GM18861 (cell line): Measurements from ENCODE around the gene ADAM12.

Experiments used
- ATAC-seq: cut with Tn5 transposase; IDR thresholded peaks from one replicate; pipeline ENCODE4 v1.9.1; 2021; ENCODE audit not compliant: unreplicated experiment

The ADAM12 gene

DNA sequence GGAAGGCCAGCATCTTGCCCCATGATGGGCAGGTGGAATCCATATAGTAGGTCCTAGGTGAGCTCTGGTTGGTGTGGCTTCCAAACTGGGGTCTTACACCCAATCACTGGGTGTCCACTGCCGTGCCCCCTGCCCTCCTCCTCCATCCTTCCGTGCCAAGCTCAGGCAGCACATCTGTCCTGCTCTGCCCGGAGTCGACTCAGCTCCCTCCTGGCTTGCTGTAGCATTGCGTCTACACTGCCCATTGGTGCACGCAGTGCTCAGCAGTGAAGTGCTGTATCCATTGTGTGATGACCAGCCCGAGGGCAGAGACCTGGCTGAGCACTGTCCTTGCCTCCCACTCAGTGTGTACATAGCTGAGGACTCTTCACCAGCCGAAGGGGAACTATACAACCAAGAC lies 148.4 kb downstream of the ADAM12 start:
- ATAC-seq: no peak

DNA sequence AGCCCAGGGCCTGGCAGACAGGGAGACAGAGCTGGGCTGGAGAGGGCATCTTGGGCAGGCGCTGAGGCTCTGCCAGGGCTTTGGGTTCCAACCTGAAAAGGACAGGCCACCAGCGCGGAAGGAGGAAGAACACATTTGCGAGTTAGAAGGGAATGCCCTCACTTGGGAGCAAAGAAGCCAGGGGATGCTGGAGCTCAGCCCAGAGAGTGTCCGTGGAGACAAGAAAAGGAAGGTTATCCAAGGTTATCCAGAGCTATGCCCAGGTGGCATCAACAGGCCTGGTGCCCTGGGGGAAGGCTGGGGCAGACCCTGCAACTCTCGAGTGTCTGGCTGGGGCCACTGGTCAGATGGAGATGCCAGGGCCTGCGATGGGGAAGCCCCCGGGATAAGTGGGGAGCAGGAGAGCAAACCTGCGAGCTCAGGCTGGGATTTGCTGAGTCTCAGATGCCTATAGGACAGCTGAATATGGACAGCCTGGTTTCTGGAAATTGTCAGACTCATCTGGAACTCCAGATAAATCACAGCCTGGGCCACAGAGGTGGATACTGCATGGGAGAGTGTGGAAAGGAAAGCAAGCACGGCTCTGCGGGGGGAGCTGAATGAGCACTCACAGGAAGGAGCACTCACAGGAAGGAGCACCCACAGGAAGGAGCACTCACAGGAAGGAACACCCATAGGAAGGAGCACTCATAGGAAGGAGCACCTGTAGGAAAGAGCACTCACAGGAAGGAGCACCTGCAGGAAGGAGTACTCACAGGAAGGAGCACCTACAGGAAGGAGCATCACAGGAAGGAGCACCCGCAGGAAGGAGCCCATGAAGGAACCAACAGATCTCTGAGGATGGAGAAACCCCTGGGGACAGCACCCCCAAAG lies 152.1 kb downstream of the ADAM12 start:
- ATAC-seq: no peak

GRCh38 chr10:126235091-126235978 lies 152.9 kb downstream of the ADAM12 start:
- ATAC-seq: no peak

- no peak for ATAC-seq
Observed at GRCh38 chr10:126234630-126235029, 153.6 kb downstream of the ADAM12 start.

- no peak for ATAC-seq
Observed at GRCh38 chr10:126233182-126234148, 154.8 kb downstream of the ADAM12 start.

GRCh38 chr10:126230587-126230986 lies 157.7 kb downstream of the ADAM12 start:
- ATAC-seq: no peak

DNA sequence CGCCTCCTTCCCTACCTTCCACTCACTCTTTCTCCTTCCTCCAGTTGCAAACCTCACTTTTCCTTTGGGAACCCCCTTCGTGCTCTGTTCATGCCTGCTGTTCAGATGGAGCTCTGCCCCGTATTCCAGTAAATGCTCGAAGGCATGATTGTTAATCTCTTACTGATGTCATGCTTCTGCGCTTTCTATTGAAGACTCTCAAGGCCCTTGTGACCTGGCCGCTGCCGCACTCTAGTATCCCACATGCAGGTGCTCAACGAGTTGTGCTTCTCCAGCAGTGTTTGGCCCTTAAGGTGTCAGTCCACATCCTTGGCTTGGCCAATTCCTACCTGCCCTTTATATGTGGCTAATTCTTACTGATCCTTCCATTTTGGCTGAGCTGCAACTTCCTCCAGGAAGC lies 158.6 kb downstream of the ADAM12 start:
- ATAC-seq: no peak

GRCh38 chr10:126227762-126228134 lies 160.5 kb downstream of the ADAM12 start:
- no peak for ATAC-seq

GRCh38 chr10:126226988-126227761 lies 161.1 kb downstream of the ADAM12 start:
- no peak for ATAC-seq

GRCh38 chr10:126226205-126226604 lies 162.1 kb downstream of the ADAM12 start:
- ATAC-seq: no peak

DNA sequence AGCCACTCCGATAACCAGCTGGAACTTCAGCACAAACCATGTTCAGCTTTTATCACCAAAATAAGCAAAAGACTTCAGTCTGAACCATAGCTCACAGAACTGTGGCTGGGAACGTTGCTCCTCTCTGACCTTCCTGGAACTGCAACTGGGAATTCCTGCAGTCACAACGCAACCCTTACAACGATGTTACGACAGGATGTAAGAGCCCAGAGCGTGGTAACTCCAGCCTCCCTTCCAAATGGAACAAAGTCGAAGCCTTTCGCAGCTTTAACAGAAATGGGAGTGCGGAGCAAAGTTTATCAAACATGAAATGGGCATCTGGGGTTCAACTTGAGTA lies 162.6 kb downstream of the ADAM12 start:
- ATAC-seq: no peak

DNA sequence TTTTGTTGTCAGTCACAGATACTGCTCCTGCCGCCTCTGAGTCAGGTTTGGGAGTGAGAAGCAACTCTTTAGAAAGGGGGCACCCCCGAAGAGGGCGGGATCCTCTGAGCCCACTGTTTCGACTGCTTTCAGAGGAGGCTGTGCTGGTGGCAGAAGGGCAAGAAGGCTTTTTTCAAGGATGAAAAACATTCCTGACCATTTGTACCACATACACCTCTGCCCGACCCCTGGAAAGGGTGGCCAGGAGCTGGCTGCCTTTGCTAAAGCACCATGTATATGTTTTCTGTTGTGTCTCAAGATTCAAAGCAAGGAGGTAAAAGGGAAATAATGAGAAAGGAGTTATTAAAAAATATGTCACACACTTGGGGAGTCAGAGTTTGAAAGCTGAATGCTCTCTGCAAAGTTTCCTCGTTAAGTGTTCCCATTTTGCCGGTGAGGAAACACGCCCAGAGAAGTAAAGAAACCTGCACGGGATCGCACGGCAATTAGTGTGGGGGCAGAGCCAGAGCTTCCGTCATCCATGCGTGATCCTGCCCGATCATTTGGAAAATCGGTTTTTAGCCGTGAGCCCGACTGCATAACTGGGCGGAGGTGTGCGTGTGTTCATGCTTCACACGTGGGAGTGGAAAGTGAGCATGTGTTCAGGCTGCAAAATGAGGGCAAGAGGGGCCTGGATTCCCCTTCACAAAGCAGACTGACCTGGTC lies 163.2 kb downstream of the ADAM12 start:
- ATAC-seq: no peak

DNA sequence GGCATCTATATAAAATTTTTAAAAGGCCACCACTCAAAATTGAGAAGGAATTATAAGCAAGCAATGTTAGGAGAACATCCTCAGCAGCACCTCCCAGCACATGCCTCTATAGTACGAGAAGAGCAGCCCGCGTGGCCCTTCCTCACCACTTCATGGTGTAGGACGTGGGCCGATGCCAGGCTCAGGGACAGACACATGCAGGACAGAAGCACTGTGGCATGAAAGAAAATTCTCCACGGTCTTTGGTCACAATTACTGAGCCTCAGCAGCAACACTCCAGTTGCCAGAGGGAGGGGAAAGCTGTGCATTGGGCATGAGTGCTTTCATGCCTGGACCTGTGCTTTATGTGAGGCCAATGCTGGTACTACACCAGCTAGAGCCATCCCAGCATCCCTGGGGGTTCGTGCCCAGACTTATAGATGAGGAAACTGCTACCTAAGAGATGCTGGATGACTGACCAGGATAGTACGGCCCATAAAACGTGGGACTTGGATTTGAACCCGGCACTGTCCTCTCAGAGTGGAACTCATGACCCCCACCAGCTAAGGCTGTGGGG lies 164.7 kb downstream of the ADAM12 start:
- ATAC-seq: no peak

GRCh38 chr10:126222736-126223511 lies 165.4 kb downstream of the ADAM12 start:
- no peak for ATAC-seq

DNA sequence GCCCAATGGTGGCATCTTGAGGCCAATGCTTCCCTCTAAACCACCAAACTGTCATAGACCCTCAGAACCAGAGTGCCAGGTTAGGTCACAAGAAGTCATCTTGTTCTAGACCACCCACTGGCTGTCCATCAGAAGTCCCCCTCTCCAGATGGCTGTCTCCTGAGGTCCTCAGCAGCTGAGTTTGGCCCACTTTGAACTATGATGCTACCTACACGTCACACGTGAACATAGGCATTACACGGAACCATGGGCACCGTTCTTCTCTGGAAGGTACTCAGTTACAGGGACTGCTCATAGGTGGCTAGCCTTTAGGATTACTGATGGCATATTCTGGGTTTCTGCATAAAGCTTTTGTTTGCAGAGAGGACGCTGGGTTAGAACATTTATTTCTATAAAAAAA lies 166.4 kb downstream of the ADAM12 start:
- ATAC-seq: no peak

DNA sequence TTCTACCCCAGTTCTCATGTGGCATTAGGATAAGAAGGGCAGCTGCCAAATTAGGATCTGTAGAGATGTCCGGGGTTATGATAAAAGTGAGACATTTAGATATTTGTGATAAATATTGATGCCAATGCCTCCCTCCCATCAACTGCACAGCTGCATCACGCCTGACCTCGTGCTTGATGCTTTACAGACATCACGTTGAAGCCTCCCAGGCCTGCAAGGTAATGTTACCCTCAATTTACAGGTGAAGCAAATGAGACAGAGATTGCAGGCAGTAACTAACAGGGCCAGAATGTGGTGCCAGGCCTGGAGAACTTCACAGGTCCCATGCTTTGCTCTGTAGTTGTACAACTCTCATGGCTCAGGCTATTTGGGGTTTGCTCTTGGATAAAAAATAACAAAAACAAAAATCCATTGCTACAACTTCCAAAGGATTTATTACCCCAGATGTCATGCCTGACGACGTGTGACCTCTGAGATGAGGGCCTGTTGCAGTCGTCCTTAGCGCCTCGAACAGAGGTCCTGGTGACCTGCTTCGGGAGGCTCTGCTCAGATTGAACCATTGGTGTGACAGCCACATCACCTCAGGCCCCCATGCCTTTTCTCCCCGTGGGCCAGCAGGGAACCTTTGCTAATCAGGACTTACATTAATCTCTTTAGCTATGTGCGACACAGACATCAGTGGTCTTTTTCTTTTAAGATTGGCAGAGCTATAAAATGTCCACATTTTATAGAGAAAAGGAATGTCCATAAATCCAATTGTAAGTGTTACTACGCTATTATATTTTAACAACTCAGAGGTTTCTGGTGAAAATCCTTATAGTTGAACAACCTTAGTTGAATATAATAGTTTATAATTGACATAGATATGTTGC lies 169.3 kb downstream of the ADAM12 start:
- ATAC-seq: no peak

GRCh38 chr10:126218174-126218573 lies 170.1 kb downstream of the ADAM12 start:
- no peak for ATAC-seq

GRCh38 chr10:126216632-126216961 lies 171.7 kb downstream of the ADAM12 start:
- ATAC-seq: no peak
